Nephron (organoid): ENCODE measurements around the gene RAP1GAP.
A peak's percentile ranks its signal among the peaks of the same experiment; 100 is the strongest.

Experiments
- H3K27ac Mint-ChIP-seq, 3 experiments: 2 replicates each; pipeline ENCODE4 v1.8.0; 2020; ENCODE audit warnings: mixed read lengths in 3 of 3, mild to moderate bottlenecking in 2 of 3, moderate library complexity in 1 of 3
- H3K27me3 Mint-ChIP-seq: 2 replicates; pipeline ENCODE4 v1.8.0; 2021; ENCODE audit warnings: low read depth, mild to moderate bottlenecking, moderate library complexity, mixed read lengths
- H3K36me3 Mint-ChIP-seq: 2 replicates; pipeline ENCODE4 v1.8.0; 2020; ENCODE audit warnings: low read depth, mixed read lengths
- H3K4me1 Mint-ChIP-seq: 2 replicates; pipeline ENCODE4 v1.8.0; 2020; ENCODE audit warnings: mixed read lengths
- H3K4me3 Mint-ChIP-seq, 3 experiments: 2 replicates each; pipeline ENCODE4 v1.8.0; 2020; ENCODE audit warnings: mild to moderate bottlenecking in 3 of 3, mixed read lengths in 3 of 3, moderate library complexity in 2 of 3
- H3K9me3 Mint-ChIP-seq: 2 replicates; pipeline ENCODE4 v1.8.0; 2020; ENCODE audit warnings: mixed read lengths
- CTCF ChIP-seq, 3 experiments: fragments of 200-600 bp; sonication (generic); IDR thresholded peaks; one replicate each; pipeline ENCODE4 v1.5.0; 2021; ENCODE audit warnings: antibody characterized with exemption in 3 of 3; ENCODE audit not compliant: unreplicated experiment in 3 of 3

RAP1GAP gene

GRCh38 chr1:21666576-21667320 lies 2.4 kb downstream of the RAP1GAP start:
- Mint-ChIP-seq H3K4me1 (peaks cover 16% of the 10 kb centered on the region), H3K27me3 (peaks cover 50% of the 10 kb centered on the region), H3K9me3 (no peaks in the 10 kb centered on the region), H3K4me3 (peak overlapping the region; percentile 40 to 60 (median 48)), H3K36me3 (no peaks in the 10 kb centered on the region), H3K27ac (no peak overlapping the region)
- no peak for TF ChIP-seq CTCF (IDR thresholded peaks at IDR 0.05; ENCODE audit: unreplicated experiment in 3 of 3)

- Mint-ChIP-seq H3K9me3 (no peaks in the 10 kb centered on the region), H3K27me3 (peaks cover 50% of the 10 kb centered on the region), H3K27ac (no peak overlapping the region), H3K36me3 (no peaks in the 10 kb centered on the region), H3K4me3 (peak overlapping the region in 2 of 3 experiments; percentile 16 to 43), H3K4me1 (peaks cover 8% of the 10 kb centered on the region)
- no peak for TF ChIP-seq CTCF (IDR thresholded peaks at IDR 0.05; ENCODE audit: unreplicated experiment in 3 of 3)
These were observed 3.2 kb downstream of the RAP1GAP start for GRCh38 chr1:21665711-21666575.

GRCh38 chr1:21664806-21665588 lies 4.2 kb downstream of the RAP1GAP start:
- Mint-ChIP-seq H3K4me1 (no peaks in the 10 kb centered on the region), H3K9me3 (no peaks in the 10 kb centered on the region), H3K36me3 (no peaks in the 10 kb centered on the region), H3K4me3 (no peak overlapping the region), H3K27me3 (peaks cover 50% of the 10 kb centered on the region), H3K27ac (no peak overlapping the region)
- TF ChIP-seq CTCF (IDR thresholded peaks at IDR 0.05; ENCODE audit: unreplicated experiment in 3 of 3): no peak

GRCh38 chr1:21663951-21664805 lies 5.0 kb downstream of the RAP1GAP start:
- peaks cover 50% of the 10 kb centered on the region for H3K27me3 Mint-ChIP-seq
- H3K4me1 Mint-ChIP-seq: no peaks in the 10 kb centered on the region
- H3K36me3 Mint-ChIP-seq: no peaks in the 10 kb centered on the region
- no peaks in the 10 kb centered on the region for H3K9me3 Mint-ChIP-seq
- no peak overlapping the region for H3K4me3 Mint-ChIP-seq
- TF ChIP-seq CTCF (IDR thresholded peaks at IDR 0.05; ENCODE audit: unreplicated experiment in 3 of 3): no peak
- H3K27ac Mint-ChIP-seq: no peak overlapping the region

GRCh38 chr1:21663248-21663950 lies 5.8 kb downstream of the RAP1GAP start:
- no peak for TF ChIP-seq CTCF (IDR thresholded peaks at IDR 0.05; ENCODE audit: unreplicated experiment in 3 of 3)
- Mint-ChIP-seq H3K9me3 (no peaks in the 10 kb centered on the region), H3K36me3 (no peaks in the 10 kb centered on the region), H3K4me3 (no peak overlapping the region), H3K27ac (no peak overlapping the region), H3K4me1 (no peaks in the 10 kb centered on the region), H3K27me3 (peaks cover 56% of the 10 kb centered on the region)
